Measurements from ENCODE around the gene ARHGAP15.

- TF ChIP-seq YY1 (IDR thresholded peaks at IDR 0.05; ENCODE audit: insufficient read depth, insufficient read length) (no peak), SUZ12 (IDR thresholded peaks at IDR 0.05; ENCODE audit: extremely low read depth, insufficient read depth, insufficient read length) (no peak)
Observed at GRCh38 chr2:143684551-143685320, 555.5 kb downstream of the ARHGAP15 start.

Data from NT2/D1 (cell line).